GM19351 (cell line): ENCODE measurements around the gene MKS1.

ENCODE experiments used
- ATAC-seq: cut with Tn5 transposase; IDR thresholded peaks from one replicate; pipeline ENCODE4 v1.9.1; 2021; ENCODE audit warnings: mild to moderate bottlenecking, moderate library complexity; ENCODE audit not compliant: unreplicated experiment

MKS1 gene

DNA sequence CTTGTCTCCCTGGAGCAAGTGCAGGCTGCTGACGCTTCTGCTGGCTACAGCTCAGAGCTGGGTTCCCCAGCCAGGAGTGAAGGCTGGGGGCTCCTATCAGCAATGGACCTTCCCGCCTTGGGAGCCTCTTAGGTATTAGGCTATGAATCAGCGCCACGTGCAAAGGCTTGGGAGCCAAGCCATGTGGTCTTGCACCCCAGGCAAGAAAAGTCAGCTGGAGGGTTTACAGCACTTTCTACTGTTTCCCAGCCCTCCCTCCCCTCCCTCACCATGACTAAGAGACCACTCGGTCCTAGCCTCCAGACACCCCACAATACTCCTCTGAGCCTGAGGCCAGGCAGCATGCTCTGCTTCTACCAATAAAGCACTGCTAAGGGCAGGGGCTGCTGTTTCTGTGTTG, 14.3 kb downstream of the MKS1 start:
- ATAC-seq, result no peak

GRCh38 chr17:58202859-58203258, 16.2 kb downstream of the MKS1 start:
- ATAC-seq, result no peak

- ATAC-seq, result no peak
Measured at GRCh38 chr17:58200024-58200633, 18.9 kb downstream of the MKS1 start.

GRCh38 chr17:58196610-58197009, 22.4 kb downstream of the MKS1 start:
- ATAC-seq, result no peak

DNA sequence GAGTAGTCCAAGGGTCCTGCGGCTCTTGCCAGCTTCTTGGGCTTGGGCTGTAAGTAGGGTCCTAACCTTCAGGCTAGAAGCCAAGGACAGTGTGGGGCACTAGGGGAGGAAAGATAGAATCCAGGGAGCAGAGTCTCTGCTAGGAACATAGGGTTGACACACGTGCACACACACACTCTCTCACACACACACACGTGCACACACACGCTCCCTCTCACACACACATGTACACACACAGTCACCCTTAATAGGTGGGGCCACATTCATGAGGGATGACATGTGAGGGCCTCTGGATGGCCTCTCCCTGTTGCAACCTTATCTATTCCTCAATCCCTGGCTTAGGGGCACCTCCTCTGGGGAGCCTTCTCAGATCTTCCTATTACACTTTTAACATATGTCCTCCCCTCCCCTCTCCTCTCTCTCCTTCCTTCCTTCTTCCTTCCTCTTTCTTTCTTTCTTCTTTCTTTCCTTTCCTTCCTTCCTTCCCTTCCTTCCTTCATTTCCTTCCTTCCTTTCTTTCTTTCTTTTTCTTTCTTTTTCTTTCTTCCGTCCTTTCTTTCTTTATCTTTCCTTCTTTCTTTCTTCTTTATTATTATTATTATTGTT, 23.4 kb downstream of the MKS1 start:
- ATAC-seq, result no peak

DNA sequence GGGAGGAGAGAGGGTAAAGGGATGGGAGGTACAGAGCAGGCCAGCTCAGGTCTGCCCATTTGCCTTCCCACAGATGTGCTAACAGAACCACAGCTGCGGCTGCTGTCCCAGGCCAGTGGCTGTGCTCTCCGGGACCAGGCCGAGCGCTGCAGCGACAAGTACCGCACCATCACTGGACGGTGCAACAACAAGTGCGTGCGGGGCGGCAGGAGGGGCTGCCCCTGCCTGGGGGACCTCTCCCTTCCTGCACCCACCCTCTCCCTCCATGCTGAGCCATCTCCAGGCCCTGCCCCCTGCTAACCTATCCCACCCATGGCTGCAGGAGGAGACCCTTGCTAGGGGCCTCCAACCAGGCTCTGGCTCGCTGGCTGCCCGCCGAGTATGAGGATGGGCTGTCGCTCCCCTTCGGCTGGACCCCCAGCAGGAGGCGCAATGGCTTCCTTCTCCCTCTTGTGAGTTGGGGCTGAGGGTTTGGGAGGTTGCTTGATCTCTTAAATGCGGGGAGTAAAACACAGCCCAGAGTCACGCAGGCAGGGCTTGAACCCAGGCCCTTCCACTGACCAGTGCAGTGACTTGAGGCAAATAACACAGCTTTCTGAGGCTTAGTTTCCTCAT, 25.3 kb downstream of the MKS1 start:
- ATAC-seq, result no peak

DNA sequence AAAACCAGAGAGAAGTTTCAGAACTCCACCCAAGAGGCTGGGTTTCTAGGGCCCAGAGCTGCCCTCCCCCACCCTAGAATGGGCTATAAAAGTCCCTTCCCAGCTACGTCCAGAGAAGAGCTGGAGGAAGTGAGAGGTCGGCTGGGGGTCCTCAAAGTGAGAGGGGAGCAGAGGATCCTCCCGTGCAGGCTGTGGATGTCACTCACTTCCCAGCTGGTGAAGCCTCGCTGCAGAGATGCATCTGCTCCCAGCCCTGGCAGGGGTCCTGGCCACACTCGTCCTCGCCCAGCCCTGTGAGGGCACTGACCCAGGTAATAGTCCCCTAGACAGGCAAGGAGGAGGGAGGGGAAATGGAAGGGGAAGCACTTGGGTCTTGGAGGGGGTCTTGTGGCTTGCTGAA, 26.4 kb downstream of the MKS1 start, which contains the start of gene EPX:
TSS of gene EPX (plus strand) at position 115 of the 400 bp plus-strand sequence. CDS start at position 236, 121 bp downstream.
- ATAC-seq, result no peak

DNA sequence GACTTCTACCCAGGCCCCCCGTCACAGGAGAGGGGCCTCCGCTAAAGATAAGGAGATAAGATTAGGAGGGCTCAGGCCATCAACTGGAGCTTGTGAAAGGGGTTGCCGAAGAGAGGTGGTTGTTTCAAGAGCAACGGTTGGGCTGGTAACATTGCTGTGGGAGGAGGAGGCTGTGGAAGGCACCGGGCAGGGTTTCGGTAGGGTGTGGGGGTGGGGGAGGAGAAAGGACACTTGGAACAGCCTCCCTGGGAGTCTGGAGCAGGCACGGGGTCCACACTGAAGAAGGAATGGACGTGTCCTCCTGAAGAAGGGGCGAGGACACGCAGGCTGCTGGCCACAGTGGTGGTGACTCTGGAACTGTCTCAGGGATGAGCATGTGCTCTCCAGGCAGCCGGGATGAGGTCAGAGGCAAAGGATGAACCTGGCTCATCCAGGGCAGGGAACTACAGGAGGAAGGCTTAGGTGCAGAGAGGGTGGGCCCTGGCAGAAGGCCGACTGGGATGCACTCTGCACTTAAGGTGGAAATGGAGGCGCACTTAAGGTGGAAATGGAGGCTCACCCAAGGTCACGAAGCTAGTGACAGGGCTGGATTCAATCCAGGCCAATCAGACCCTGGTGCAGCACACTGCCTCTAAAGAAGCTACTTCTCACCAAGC, 27.7 kb downstream of the MKS1 start:
- ATAC-seq, result no peak

- no peak for ATAC-seq
Measured at GRCh38 chr17:58189436-58190146, 29.5 kb downstream of the MKS1 start.

DNA sequence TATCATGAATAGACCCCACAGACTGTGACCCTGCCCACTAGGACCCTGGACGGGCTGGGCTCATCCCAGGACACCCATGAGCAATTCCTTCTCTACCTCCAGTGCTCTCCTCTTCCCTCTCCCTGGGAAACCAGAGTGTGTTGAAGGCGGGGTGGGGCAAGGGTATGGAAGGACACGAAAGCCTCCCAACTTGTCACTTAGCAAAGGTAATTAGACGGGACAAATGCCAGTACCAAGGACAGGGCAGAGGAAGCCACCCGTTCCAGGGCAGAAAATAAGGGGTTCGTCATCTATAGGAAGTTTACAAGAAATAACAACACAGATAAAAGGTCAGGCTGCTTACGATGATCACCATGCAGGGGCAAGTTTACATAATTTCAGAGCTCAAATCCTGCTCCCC, 31.4 kb downstream of the MKS1 start:
- no peak for ATAC-seq

DNA sequence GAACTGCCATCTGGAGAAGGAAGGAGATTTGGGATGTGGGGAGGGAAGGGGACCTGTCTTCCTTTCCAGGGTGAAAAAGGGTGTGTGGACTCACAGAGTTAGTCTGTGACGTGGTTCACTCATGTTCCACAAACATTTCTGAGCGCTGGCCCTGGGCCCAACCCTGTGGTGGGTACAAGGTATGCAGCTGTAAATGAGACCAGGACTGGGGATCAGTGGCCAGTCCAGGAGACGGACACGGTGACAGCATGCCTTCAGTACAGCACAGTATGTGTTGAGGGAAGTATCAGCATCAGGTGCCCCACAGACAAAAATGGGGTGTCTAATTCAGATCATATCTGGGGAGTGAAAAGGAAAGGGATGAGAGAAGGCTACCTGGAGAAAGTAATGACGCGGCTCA, 32.0 kb downstream of the MKS1 start:
- no peak for ATAC-seq

DNA sequence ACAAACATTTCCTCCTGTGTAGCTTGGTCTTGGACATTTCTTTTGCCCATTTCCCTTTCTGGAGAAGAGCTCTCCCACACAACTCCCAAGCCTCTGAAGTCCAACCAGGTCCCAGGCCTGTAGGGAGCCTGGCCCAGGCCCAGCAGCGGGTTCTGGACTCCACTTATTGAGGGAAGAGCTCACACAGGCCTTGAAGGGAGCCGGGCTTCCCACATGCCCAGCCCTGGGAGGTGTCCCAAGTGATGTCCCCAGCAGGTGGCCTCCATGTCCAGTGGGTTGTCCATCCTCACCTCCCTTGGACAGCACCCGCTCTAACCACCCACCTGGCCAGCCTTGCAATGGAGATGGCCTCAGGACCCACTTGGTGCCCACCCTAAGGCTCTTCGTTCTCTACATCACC, 32.5 kb downstream of the MKS1 start:
- no peak for ATAC-seq

- no peak for ATAC-seq
Measured at GRCh38 chr17:58184986-58185761, 33.9 kb downstream of the MKS1 start.

- ATAC-seq, result no peak
Measured at GRCh38 chr17:58184308-58184985, 34.6 kb downstream of the MKS1 start.

- no peak for ATAC-seq
Measured at GRCh38 chr17:58183514-58183913, 35.5 kb downstream of the MKS1 start.

GRCh38 chr17:58181796-58182195, 37.3 kb downstream of the MKS1 start:
- ATAC-seq, result no peak

DNA sequence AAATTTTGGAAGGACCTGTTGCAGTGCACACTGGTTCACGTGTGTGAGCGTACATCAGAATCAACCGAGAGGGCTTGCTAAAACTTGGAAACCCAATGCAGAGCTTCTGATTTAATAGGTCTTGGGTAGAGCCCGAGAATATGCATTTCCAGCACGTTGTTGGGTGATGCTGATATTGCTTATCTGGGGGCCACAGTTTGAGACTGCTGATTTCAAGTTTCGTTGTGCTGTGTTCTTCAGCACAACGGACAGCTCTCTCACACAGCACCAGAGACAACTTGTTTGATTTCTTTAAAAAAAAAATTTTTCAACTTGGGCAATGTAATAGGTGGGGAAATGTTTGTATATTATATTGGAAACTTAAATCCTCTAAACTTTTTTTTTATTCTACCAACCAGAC, 42.9 kb downstream of the MKS1 start:
- no peak for ATAC-seq

GRCh38 chr17:58174871-58175270, 44.2 kb downstream of the MKS1 start:
- no peak for ATAC-seq

GRCh38 chr17:58172369-58173071, 46.5 kb downstream of the MKS1 start:
- no peak for ATAC-seq
